Left kidney (tissue), 2 donors: ENCODE measurements around the gene ARHGAP12. TPM values are rescaled to one million over a fixed set of nuclear protein-coding genes. Genes with fewer than 3 reads are reported as not detected.
"Not testable (repeated sequence)": the region's sequence is repeated elsewhere in the genome, so short reads cannot be mapped to it uniquely, and the experiment has no call there.

Experiments used
- DNase-seq: peaks from one replicate; pipeline ENCODE4 v3.0.0-alpha.2; 2013
- polyA plus RNA-seq: library from polyadenylated mRNA; unstranded; fragments of 120-200 nt; gene quantifications from one replicate; pipeline ENCODE4 v1.2.1, GENCODE V29; 2013; ENCODE audit not compliant: insufficient read length

ARHGAP12 gene
- polyA plus RNA-seq, 1 donor: 49.9 TPM

DNA sequence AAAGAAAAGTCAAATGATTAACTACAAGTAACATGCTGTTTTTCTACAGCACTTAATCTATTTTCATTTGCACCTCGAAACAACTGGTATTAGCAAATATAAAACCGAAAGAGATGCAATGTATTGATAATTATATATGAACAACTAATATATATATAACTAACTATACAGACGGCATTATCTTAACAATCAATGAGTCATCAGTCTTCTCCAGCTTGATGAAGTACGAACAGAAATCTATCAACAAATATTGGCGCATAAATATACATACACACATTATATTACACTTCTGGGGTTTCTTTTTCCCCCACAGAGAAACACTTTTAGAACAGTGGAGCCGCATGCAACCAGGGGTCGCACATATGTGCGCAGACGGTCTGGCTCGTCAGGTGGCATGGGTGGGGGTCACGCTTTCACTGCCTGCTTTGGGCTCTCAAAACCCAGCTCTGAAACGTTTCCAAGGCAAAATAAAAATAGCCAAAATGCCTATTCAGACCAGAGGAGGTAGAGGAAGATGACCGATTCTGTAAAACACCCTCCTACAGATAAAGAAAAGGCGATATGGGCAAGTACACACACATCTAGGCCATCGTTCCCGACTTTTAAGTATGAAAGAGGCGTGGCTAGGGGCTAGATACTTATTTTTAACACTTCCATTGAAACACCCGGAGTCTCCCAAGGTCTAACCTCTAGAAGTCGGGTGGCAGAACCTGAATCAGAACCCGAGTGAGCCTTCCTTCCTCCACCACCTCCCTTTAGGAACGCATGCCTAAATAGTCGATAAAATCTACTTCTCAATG lies 1.7 kb downstream of the ARHGAP12 start:
- DNase-seq: no peak

GRCh38 chr10:31926160-31926559 lies 2.5 kb downstream of the ARHGAP12 start:
- no peak for DNase-seq

- no peak for DNase-seq
These were observed 3.8 kb downstream of the ARHGAP12 start for GRCh38 chr10:31924833-31925232.

GRCh38 chr10:31923389-31923788 lies 5.2 kb downstream of the ARHGAP12 start:
- no peak for DNase-seq

- no peak for DNase-seq
These were observed 7.6 kb downstream of the ARHGAP12 start for GRCh38 chr10:31921031-31921430.

DNA sequence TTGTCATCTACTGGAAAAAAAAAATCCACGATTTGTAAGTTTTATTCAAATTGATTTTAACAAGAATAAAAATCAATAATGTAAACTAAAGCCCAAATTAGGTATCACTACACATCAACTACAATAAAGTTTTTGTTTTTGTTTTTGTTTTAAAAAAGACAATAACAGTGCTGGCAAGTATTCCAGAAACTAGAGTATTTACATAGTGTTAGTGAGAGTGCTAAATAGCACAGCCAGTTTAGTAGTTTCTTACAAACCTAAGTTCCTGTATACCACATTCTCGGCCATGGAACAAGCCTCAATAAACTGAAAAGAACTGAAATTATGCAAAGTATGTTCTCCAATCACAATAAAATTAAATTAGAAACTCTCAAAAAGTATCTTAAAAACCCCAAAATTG lies 8.1 kb downstream of the ARHGAP12 start:
- DNase-seq: no peak

DNA sequence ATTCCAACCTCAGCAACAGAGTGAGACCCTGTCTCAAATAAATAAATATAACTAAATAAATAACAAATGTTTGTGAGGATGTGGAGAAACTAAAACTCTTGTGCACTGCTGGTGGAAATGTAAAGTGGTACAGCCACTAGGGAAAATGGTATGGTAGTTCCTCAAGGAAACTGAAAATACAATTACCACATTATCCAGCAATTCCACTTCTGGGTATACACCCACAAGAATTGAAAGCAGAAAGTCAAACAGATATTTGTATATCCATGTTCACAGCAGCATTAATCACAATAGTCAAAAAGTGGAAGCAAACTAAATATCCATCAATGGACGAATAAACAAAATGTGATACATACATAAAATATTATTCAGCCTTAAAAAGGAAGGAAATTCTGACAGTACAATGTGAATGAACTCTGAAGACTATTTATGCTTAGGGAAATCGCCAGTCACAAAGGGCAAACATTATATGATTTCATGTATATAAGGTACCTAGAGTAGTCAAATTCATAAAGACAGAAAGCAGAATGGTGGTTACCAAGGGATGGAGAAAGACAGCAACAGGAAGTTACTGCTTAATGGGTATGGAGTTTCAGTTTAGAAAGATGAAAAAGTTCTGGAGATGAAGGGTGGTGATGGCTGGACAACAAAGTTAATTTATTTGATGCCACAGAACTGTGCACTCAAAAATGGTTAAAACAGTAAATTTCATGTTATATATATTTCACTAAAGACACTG lies 9.8 kb downstream of the ARHGAP12 start:
- no peak for DNase-seq

GRCh38 chr10:31914370-31914769 lies 14.3 kb downstream of the ARHGAP12 start:
- no peak for DNase-seq

GRCh38 chr10:31912898-31913850 lies 15.5 kb downstream of the ARHGAP12 start:
- no peak for DNase-seq

DNA sequence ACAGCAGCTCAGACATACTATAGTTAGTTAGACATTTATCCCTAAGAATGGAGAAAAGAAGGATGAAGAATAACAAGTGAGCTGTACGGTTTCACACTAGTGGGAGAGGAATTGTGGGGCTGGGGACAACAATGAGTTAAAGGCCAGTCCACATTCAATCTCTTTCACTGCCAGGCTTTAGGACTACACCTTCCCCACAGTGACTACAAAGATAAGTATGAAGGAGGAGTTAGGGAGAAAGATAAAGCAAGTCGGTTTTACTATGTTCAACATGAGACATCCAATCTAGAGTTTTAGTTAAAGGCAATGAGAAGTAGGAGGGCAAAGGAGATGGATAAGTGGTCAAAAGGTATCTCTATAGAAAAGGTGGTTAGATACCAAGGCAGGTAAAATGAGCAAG lies 16.3 kb downstream of the ARHGAP12 start:
- DNase-seq: no peak

GRCh38 chr10:31910016-31910415 lies 18.6 kb downstream of the ARHGAP12 start:
- DNase-seq: no peak

- no peak for DNase-seq
These were observed 20.5 kb downstream of the ARHGAP12 start for GRCh38 chr10:31908157-31908556.

DNA sequence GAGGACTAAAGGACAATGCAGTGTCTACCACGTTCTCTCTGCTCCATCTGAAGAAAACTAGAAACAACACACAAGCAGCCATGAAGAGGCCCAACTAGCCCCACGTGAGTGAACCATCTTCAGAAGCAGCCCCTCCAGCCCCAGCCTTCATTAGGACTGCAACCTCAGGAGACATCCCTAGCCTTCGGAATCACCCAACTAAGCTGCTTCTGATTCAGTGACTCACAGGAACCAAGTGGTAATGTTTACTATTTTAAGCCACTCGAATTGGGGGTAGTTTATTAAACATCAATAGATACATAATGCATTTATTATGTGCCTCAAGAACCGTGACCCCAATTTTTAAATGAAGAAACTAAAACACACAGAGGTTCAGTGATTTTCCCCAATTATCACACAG lies 22.6 kb downstream of the ARHGAP12 start:
- DNase-seq: no peak

DNA sequence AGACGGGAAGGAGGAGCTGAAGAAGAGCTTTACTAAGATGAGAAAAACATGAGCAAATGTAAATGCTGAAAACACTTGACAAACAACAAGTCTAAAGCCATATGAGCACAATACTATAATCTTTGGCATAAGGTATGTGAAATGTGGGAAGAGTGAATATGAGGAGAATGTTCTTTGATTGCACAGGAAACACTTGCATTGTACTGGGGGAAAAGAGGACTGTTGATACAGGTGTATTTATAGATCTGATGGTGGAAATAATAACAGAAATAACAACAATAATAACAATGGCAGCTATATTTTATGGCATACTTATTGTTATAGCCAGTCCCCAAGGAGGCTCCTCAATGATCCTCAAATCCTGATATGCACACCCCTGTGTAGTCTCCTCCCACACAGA lies 23.0 kb downstream of the ARHGAP12 start:
- no peak for DNase-seq

DNA sequence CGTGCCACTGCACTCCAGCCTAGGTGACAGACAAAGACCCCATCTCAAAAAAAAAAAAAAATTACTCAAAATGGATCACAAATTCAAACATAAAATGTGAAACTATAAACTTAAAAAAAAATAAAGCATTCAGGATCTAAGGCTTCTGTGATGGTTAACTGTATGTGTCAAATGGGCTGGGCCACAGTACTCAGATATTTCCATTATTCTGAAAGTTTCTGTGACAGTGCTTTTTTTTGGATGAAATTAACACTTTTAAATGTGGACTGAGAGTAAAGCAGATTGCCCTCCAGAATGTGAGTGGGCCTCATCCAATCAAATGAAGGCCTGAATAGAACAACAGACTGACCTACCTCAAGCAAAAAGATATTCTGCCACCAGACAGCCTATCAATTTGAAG lies 26.0 kb downstream of the ARHGAP12 start:
- no peak for DNase-seq

DNA sequence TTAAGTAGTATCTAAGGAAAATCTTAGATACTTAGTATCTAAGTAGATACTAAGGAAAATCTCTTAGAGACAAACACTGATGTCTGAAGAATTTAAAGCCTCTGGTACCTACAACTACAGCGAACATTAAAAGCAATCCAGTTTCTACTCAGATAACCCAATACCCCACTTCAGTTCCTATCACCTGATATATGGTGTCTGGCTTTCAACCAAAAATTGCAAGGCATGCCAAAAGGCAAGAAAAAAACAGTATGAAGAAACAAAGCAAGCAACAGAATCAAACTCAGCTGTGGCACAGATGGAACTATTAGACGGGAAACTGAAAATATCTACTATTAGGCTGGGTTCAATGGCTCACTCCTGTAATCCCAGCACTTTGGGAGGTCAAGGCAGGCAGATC lies 31.1 kb downstream of the ARHGAP12 start:
- no peak for DNase-seq

DNA sequence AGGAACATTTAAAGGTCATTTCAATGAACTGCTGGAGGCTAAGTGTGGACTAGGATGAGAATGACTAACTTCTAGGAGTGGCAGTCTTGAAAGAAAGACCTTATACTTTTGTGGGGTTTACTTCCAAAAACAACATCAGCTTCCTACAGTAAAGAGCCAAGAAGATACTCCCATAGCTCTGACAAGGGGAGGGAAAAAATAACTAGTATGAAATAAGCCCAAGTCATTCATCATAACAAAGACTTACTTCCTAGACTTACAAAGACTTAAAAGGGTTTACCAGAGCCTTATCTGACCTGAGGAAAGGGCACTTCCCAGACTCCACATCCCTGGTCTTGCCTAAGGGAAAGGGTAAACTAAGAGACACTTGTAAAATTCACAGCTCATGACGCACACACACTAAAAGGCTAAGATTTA lies 31.7 kb downstream of the ARHGAP12 start:
- DNase-seq: no peak

DNA sequence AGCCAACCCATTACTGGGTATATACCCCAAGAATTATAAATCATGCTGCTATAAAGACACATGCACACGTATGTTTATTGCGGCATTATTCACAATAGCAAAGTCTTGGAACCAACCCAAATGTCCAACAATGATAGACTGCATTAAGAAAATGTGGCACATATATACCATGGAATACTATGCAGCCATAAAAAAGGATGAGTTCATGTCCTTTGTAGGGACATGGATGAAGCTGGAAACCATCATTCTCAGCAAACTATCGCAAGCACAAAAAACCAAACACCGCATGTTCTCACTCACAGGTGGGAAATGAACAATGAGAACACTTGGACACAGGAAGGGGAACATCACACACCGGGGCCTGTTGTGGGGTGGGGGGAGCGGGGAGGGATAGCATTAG lies 32.9 kb downstream of the ARHGAP12 start:
- DNase-seq: not testable (repeated sequence)

- DNase-seq: no peak
These were observed 40.2 kb downstream of the ARHGAP12 start for GRCh38 chr10:31888442-31888841.

GRCh38 chr10:31887850-31888249 lies 40.8 kb downstream of the ARHGAP12 start:
- DNase-seq: no peak

- no peak for DNase-seq
These were observed 41.7 kb downstream of the ARHGAP12 start for GRCh38 chr10:31886885-31887284.

GRCh38 chr10:31885971-31886370 lies 42.7 kb downstream of the ARHGAP12 start:
- no peak for DNase-seq
